Esophagus mucosa (tissue), 1 donor: ENCODE results near the gene HS3ST3B1. TPM values are rescaled to one million over a fixed set of nuclear protein-coding genes. Genes with fewer than 3 reads are reported as not detected.

ENCODE experiments used
- ATAC-seq: fragments of 200-7000 bp; cut with Tn5 transposase; one replicate; pipeline ENCODE4 v1.9.1; 2020
- total RNA-seq: library from RNA; stranded (reverse); gene quantifications from one replicate; pipeline ENCODE4 v1.2.4, GENCODE V29; 2023
- donor health status: DM: yes; HTN: yes; CAD: no.

The HS3ST3B1 gene
- total RNA-seq, 1 donor from 2014 or later = 2.5 TPM

- no peak for ATAC-seq
Measured at GRCh38 chr17:14303343-14304221, 2.7 kb downstream of the HS3ST3B1 start.

- no peak for ATAC-seq
Measured at GRCh38 chr17:14304222-14304772, 3.4 kb downstream of the HS3ST3B1 start.

- ATAC-seq = no peak
Measured at GRCh38 chr17:14304773-14305517, 4.1 kb downstream of the HS3ST3B1 start.

- no peak for ATAC-seq
Measured at GRCh38 chr17:14305785-14306496, 5.1 kb downstream of the HS3ST3B1 start.

- no peak for ATAC-seq
Measured at GRCh38 chr17:14306596-14306995, 5.7 kb downstream of the HS3ST3B1 start.

GRCh38 chr17:14307560-14308024 lies 6.7 kb downstream of the HS3ST3B1 start:
- no peak for ATAC-seq

- ATAC-seq = no peak
Measured at GRCh38 chr17:14308636-14308964, 7.7 kb downstream of the HS3ST3B1 start.

GRCh38 chr17:14308965-14309879 lies 8.3 kb downstream of the HS3ST3B1 start:
- peak; percentile 100 for ATAC-seq

- no peak for ATAC-seq
Measured at GRCh38 chr17:14310101-14310500, 9.2 kb downstream of the HS3ST3B1 start.

- ATAC-seq = no peak
Measured at GRCh38 chr17:14310605-14311004, 9.7 kb downstream of the HS3ST3B1 start.

GRCh38 chr17:14311186-14311705 lies 10.4 kb downstream of the HS3ST3B1 start:
- ATAC-seq = no peak

GRCh38 chr17:14311981-14312380 lies 11.1 kb downstream of the HS3ST3B1 start:
- no peak for ATAC-seq

- ATAC-seq = no peak
Measured at GRCh38 chr17:14312522-14312921, 11.6 kb downstream of the HS3ST3B1 start.

GRCh38 chr17:14316126-14316832 lies 15.4 kb downstream of the HS3ST3B1 start:
- no peak for ATAC-seq

- no peak for ATAC-seq
Measured at GRCh38 chr17:14317383-14317782, 16.5 kb downstream of the HS3ST3B1 start.

GRCh38 chr17:14318109-14318917 lies 17.4 kb downstream of the HS3ST3B1 start:
- no peak for ATAC-seq

GRCh38 chr17:14318918-14319205 lies 18.0 kb downstream of the HS3ST3B1 start:
- no peak for ATAC-seq

GRCh38 chr17:14320098-14320497 lies 19.2 kb downstream of the HS3ST3B1 start:
- ATAC-seq = no peak

GRCh38 chr17:14320734-14321475 lies 20.0 kb downstream of the HS3ST3B1 start:
- ATAC-seq = no peak
